ENCODE data around the gene RPS15.
A peak's percentile ranks its signal among the peaks of the same experiment; 100 is the strongest.

RPS15 gene

GRCh38 chr19:1438035-1438932 is at the start of gene RPS15:
Gene RPS15, plus strand, starts transcription at chr19:1438396. Its CDS starts 30 bp downstream, at chr19:1438426.
- DNase-seq = peak; percentile 84 to 86

GRCh38 chr19:1388637-1389026 is 49.6 kb upstream of the RPS15 start:
- no peak for DNase-seq

- DNase-seq = no peak
Observed at GRCh38 chr19:1389033-1389940, 48.9 kb upstream of the RPS15 start.

GRCh38 chr19:1390890-1391423 is 47.2 kb upstream of the RPS15 start:
- no peak for DNase-seq

GRCh38 chr19:1392407-1392806 is 45.8 kb upstream of the RPS15 start:
- no peak for DNase-seq

- DNase-seq = no peak
Observed at GRCh38 chr19:1392939-1393530, 45.2 kb upstream of the RPS15 start.

GRCh38 chr19:1393841-1394240 is 44.4 kb upstream of the RPS15 start:
- no peak for DNase-seq

GRCh38 chr19:1394252-1395193 is 43.7 kb upstream of the RPS15 start:
- DNase-seq = no peak

GRCh38 chr19:1395194-1396018 is 42.8 kb upstream of the RPS15 start:
- no peak for DNase-seq

- no peak for DNase-seq
Observed at GRCh38 chr19:1396019-1396767, 42.0 kb upstream of the RPS15 start.

- no peak for DNase-seq
Observed at GRCh38 chr19:1396768-1397679, 41.2 kb upstream of the RPS15 start.

GRCh38 chr19:1397838-1398237 is 40.4 kb upstream of the RPS15 start:
- no peak for DNase-seq

GRCh38 chr19:1399079-1399478 is 39.1 kb upstream of the RPS15 start:
- no peak for DNase-seq

GRCh38 chr19:1399745-1400144 is 38.5 kb upstream of the RPS15 start:
- DNase-seq = no peak

- DNase-seq = peak; percentile 65 to 73
Observed at GRCh38 chr19:1400281-1401137, 37.7 kb upstream of the RPS15 start.

GRCh38 chr19:1401138-1401888 is 36.9 kb upstream of the RPS15 start, which contains the start of gene GAMT:
Gene GAMT, minus strand, starts transcription at chr19:1401542. Its CDS starts 66 bp downstream, at chr19:1401476.
- DNase-seq = peak; percentile 15 to 27

GRCh38 chr19:1401889-1402217 is 36.3 kb upstream of the RPS15 start:
- DNase-seq = no peak

Data from SHP77 (cell line).